Activated CD4-positive, alpha-beta T cell treated with anti-CD3 and anti-CD28 coated beads for 36 hours (primary cell): ENCODE measurements around the gene C9orf85. TPM values are rescaled to one million over a fixed set of nuclear protein-coding genes. Genes with fewer than 3 reads are reported as not detected.

Experiments
- ATAC-seq: fragments of 200-7000 bp; cut with Tn5 transposase; one replicate; pipeline ENCODE4 v1.10.0; 2021; ENCODE audit warnings: mild to moderate bottlenecking, moderate library complexity
- CTCF ChIA-PET: fragments of 350-600 bp; sonication (Branson Sonifier 250); formaldehyde crosslinking; loops from one replicate; lab custom pipeline; 2021; ENCODE audit warnings: antibody characterized with exemption; lab: Charles Lee
- POLR2A ChIA-PET: fragments of 350-600 bp; sonication (Branson Sonifier 250); formaldehyde crosslinking; loops from one replicate; lab custom pipeline; 2021; ENCODE audit warnings: antibody characterized with exemption, inconsistent platforms; lab: Charles Lee
- DNase-seq: peaks from one replicate; pipeline ENCODE4 v3.0.0-alpha.2; 2020
- H3K27ac Mint-ChIP-seq: one replicate; pipeline ENCODE4 v1.8.0; 2021; ENCODE audit warnings: mixed read lengths
- H3K27me3 Mint-ChIP-seq: one replicate; pipeline ENCODE4 v1.8.0; 2021; ENCODE audit warnings: mixed read lengths
- H3K36me3 Mint-ChIP-seq: one replicate; pipeline ENCODE4 v1.8.0; 2021; ENCODE audit warnings: low read depth, mixed read lengths
- H3K4me1 Mint-ChIP-seq: one replicate; pipeline ENCODE4 v1.8.0; 2021; ENCODE audit warnings: mixed read lengths
- H3K4me3 Mint-ChIP-seq: one replicate; pipeline ENCODE4 v1.8.0; 2021; ENCODE audit warnings: mild to moderate bottlenecking, moderate library complexity, mixed read lengths
- H3K9me3 Mint-ChIP-seq: one replicate; pipeline ENCODE4 v1.8.0; 2021; ENCODE audit warnings: low read depth, mixed read lengths
- intact Hi-C, 2 experiments: fragments of 100-400 bp; cut with DNase I in 1 of 2; cut with micrococcal nuclease in 1 of 2; formaldehyde crosslinking; loops; one replicate each; pipeline versions ENCODE4 v1.14.2 to v1.15.1; 2022 to 2024; cut with DNase I, micrococcal nuclease
- total RNA-seq, 2 experiments: library from RNA; stranded (reverse); gene quantifications; one replicate each; pipeline ENCODE4 v1.2.3, GENCODE V29; 2021

The C9orf85 gene
- total RNA-seq, 2 experiments from 2014 or later = 10.2 to 10.4 TPM

DNA sequence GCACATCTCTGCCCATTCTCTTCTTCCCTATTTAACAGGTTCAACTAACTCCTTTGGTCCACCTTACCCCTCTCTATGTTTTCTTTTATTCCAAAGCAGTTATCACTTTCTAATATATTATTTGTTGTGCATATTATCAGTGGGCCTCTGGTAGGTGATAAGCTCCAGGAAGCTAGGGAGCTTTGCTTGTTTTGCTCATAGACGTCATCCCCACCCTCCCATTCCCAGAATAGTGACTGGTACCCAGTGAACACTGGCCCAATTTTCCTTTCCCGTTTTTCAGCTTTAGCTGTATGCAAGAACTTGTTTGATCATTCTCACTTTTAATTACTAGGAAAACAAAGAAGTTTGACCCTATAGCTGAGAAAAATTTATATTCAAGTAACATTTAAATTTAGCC, 7.4 kb upstream of the C9orf85 start:
- Mint-ChIP-seq H3K27ac (no peak overlapping the region), H3K27me3 (no peaks in the 10 kb centered on the region), H3K4me3 (no peak overlapping the region), H3K9me3 (no peaks in the 10 kb centered on the region), H3K4me1 (peaks cover 56% of the 10 kb centered on the region), H3K36me3 (peaks cover 3% of the 10 kb centered on the region)
- ChIA-PET CTCF (interaction anchor here (0.7 to 0.9 kb wide), 2 partner anchors 51 to 141 kb away, joined by 3 read pairs; no protein-coding TSS in a partner anchor), POLR2A (interaction anchor here (0.7 kb wide), 1 partner anchor 17 kb away, joined by 3 read pairs; no protein-coding TSS in a partner anchor)
- intact Hi-C loops = loop anchor here (1.0 to 5.0 kb wide), 3 partner anchors 9 to 97 kb away; no protein-coding TSS in a partner anchor
- no peak for ATAC-seq
- DNase-seq = no peak

DNA sequence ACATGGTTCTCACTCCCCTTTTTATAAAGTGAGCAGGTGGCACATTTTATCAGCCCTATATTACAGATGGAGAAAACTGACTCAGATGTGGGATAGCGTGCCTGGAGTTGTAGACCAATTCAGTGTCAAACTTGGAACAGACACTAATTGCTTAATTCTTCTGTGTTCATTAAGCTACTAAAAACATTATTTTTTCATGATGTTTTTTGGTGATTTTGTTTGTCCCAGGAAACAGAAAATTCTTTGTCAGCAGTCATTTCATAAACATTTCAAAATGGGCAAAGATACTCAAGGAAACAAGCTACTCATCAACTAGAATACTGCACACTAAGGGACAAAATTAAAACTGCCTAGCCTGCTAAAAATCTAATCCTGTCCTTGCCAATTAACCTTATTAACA, 2.6 kb upstream of the C9orf85 start:
- DNase-seq = no peak
- Mint-ChIP-seq H3K4me3 (peak overlapping the region; percentile 98), H3K27ac (no peak overlapping the region), H3K36me3 (peaks cover 8% of the 10 kb centered on the region), H3K4me1 (peaks cover 50% of the 10 kb centered on the region), H3K9me3 (no peaks in the 10 kb centered on the region), H3K27me3 (no peaks in the 10 kb centered on the region)
- ChIA-PET POLR2A (no interaction called here), CTCF (no interaction called here)
- ATAC-seq = no peak
- intact Hi-C loops = no loop called here

DNA sequence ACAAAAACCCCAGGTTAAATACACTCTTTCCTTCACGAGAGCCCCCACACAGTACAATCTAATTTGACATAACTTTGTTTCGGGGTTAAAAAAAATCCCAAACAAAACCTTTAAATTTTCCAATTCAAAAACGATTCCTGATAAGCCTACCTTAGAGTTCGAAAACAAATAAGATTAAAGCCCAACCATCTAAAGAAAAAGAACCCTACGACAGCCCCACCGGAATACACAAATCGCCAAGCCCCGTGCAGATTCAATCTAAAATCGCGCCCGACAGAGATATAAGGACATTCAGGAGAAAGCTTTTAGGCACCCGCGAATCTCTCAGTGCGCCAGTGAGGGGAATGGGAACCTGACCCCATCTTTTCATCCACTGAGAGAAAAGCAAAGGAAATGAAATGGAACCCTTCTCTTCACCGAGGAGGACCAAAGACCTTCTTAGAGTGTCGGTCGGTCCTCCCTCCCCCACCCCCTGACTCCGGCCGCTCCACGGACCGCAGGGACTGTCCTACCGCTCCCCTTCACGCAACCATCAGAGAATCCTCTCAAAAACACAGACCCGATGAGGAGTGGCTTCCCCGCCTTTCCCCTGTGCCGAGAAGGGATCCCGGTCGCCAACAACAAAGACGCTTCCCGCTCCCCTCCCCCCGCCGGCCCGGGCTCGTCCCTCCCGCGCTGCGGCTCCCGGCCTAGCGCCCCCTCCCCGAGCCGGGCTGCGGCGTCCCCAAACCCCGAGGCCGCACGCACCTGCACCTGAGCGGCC, 1.4 kb upstream of the C9orf85 start:
- ATAC-seq = no peak
- H3K27ac Mint-ChIP-seq = peak overlapping the region; percentile 75
- H3K4me1 Mint-ChIP-seq = peaks cover 50% of the 10 kb centered on the region
- intact Hi-C loops = loop anchor here (1.0 to 10.0 kb wide), 11 partner anchors 8 to 1653 kb away; partner anchors contain the start of genes SMC5 (in 1 of the 2), TMC1 (in 1 of the 2) and ZFAND5 (in 1 of the 2)
- ChIA-PET CTCF (no interaction called here), POLR2A (interaction anchor here (1.0 to 1.9 kb wide), 3 partner anchors 9 to 453 kb away, joined by 3 to 10 read pairs (median 4); no protein-coding TSS in a partner anchor)
- H3K4me3 Mint-ChIP-seq = peak overlapping the region; percentile 98
- H3K27me3 Mint-ChIP-seq = no peaks in the 10 kb centered on the region
- peak; percentile 63 for DNase-seq
- H3K36me3 Mint-ChIP-seq = peaks cover 8% of the 10 kb centered on the region
- H3K9me3 Mint-ChIP-seq = no peaks in the 10 kb centered on the region

DNA sequence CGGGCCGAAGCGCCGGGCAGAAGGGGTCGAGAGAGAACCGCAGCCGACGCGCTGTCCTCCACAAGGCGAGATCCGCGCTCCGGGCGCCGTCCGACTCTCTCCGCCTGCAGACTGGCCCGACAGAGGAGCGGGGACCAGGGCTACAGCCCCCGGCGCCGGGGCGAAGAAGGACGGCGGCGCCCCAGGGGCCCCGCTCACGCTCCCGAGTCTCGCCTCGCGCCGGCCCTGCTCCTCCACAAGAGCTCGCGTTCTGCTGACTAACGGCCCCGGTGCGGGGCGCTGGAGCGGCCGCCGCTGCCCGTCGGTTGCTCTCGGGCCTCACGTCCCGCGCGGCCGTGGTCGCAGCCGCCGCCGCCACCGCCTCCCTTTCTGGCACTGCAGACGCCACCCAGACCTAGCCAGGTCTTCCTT, 784 bp upstream of the C9orf85 start:
- intact Hi-C loops = loop anchor here (1.0 to 10.0 kb wide), 16 partner anchors 8 to 1653 kb away; partner anchors contain the start of genes ZFAND5 (in 2 of the 2), CEMIP2 (in 1 of the 2), SMC5 (in 1 of the 2) and TMC1 (in 1 of the 2)
- no peaks in the 10 kb centered on the region for H3K27me3 Mint-ChIP-seq
- ATAC-seq (peak; percentile 3), DNase-seq (no peak)
- POLR2A ChIA-PET = interaction anchor here (0.7 to 1.9 kb wide), 7 partner anchors 9 to 453 kb away, joined by 3 to 10 read pairs (median 3); partner anchors contain the start of gene CEMIP2
- peak overlapping the region; percentile 98 for H3K4me3 Mint-ChIP-seq
- no peaks in the 10 kb centered on the region for H3K9me3 Mint-ChIP-seq
- H3K27ac Mint-ChIP-seq = peak overlapping the region; percentile 94
- CTCF ChIA-PET = interaction anchor here (0.6 to 1.5 kb wide), 6 partner anchors 9 to 142 kb away, joined by 3 to 4 read pairs (median 3); no protein-coding TSS in a partner anchor
- peaks cover 8% of the 10 kb centered on the region for H3K36me3 Mint-ChIP-seq
- H3K4me1 Mint-ChIP-seq = peaks cover 55% of the 10 kb centered on the region

- ChIA-PET POLR2A (interaction anchor here (1.9 kb wide), 1 partner anchor 145 kb away, joined by 10 read pairs; no protein-coding TSS in a partner anchor), CTCF (interaction anchor here (1.5 to 1.6 kb wide), 2 partner anchors 18 to 93 kb away, joined by 3 read pairs; no protein-coding TSS in a partner anchor)
- H3K27me3 Mint-ChIP-seq = no peaks in the 10 kb centered on the region
- H3K36me3 Mint-ChIP-seq = peaks cover 5% of the 10 kb centered on the region
- peaks cover 60% of the 10 kb centered on the region for H3K4me1 Mint-ChIP-seq
- no peaks in the 10 kb centered on the region for H3K9me3 Mint-ChIP-seq
- H3K4me3 Mint-ChIP-seq = peak overlapping the region; percentile 98
- intact Hi-C loops = loop anchor here (1.0 to 10.0 kb wide), 15 partner anchors 53 to 1655 kb away; partner anchors contain the start of genes ZFAND5 (in 2 of the 2), CEMIP2 (in 1 of the 2), SMC5 (in 1 of the 2) and TMC1 (in 1 of the 2)
- ATAC-seq (no peak), DNase-seq (no peak)
- peak overlapping the region; percentile 94 for H3K27ac Mint-ChIP-seq
These were observed 483 bp downstream of the C9orf85 start for GRCh38 chr9:71911908-71912335.

GRCh38 chr9:71915495-71915894, 4.1 kb downstream of the C9orf85 start:
- Mint-ChIP-seq H3K9me3 (no peaks in the 10 kb centered on the region), H3K36me3 (peaks cover 9% of the 10 kb centered on the region), H3K27me3 (no peaks in the 10 kb centered on the region), H3K4me3 (no peak overlapping the region), H3K4me1 (peaks cover 51% of the 10 kb centered on the region), H3K27ac (no peak overlapping the region)
- ATAC-seq = no peak
- ChIA-PET CTCF (interaction anchor here (0.7 to 3.6 kb wide), 5 partner anchors 10 to 1658 kb away, joined by 3 to 9 read pairs (median 3); no protein-coding TSS in a partner anchor), POLR2A (interaction anchor here (0.6 kb wide), 1 partner anchor 542 kb away, joined by 5 read pairs; no protein-coding TSS in a partner anchor)
- intact Hi-C loops = loop anchor here in 1 of 2 experiments (10.0 kb wide), 3 partner anchors 609 to 1351 kb away; partner anchors contain the start of gene TMC1
- no peak for DNase-seq

DNA sequence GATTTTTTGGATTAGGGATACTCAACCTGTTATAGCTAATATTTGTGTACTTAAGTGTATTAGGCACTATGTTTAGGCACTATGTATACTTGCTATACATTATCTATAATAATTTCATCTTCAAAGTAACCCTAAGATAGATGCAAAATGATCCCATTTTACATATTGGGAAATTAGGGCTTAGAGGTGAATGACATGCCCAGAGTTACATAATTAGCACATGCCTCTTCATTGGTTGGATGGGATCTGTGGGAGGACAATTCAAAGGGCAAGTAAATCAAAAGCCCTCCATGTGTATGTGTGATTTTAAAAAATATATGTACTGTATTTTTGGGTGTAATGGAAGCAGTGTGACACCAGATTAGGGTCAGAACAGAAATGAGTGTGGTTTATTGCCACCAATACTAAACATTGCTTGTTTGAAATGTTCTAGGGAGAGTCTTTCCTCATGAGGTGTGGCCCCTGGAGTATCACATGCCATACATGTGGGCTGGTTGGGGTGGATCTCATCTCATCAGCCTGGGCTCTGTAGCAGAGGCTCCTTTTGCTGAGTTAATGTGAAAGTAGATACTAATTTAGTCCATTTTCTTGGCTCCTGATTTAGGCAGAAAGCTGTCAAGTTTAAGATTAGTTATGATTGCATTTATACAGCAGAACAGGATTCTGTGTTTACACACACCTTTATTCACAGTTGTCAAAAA, 5.5 kb downstream of the C9orf85 start:
- H3K4me1 Mint-ChIP-seq = peaks cover 46% of the 10 kb centered on the region
- no peaks in the 10 kb centered on the region for H3K9me3 Mint-ChIP-seq
- DNase-seq (peak; percentile 55), ATAC-seq (peak; percentile 93)
- intact Hi-C loops = loop anchor here in 1 of 2 experiments (10.0 kb wide), 3 partner anchors 608 to 1352 kb away; partner anchors contain the start of gene TMC1
- H3K27ac Mint-ChIP-seq = peak overlapping the region; percentile 19
- ChIA-PET CTCF (interaction anchor here (1.0 to 2.2 kb wide), 3 partner anchors 9 to 110 kb away, joined by 3 to 5 read pairs (median 3); no protein-coding TSS in a partner anchor), POLR2A (no interaction called here)
- no peaks in the 10 kb centered on the region for H3K27me3 Mint-ChIP-seq
- H3K4me3 Mint-ChIP-seq = no peak overlapping the region
- H3K36me3 Mint-ChIP-seq = peaks cover 5% of the 10 kb centered on the region

GRCh38 chr9:71918419-71918818, 7.0 kb downstream of the C9orf85 start:
- Mint-ChIP-seq H3K9me3 (no peaks in the 10 kb centered on the region), H3K27ac (no peak overlapping the region), H3K4me1 (peaks cover 39% of the 10 kb centered on the region), H3K27me3 (no peaks in the 10 kb centered on the region), H3K36me3 (peaks cover 13% of the 10 kb centered on the region), H3K4me3 (no peak overlapping the region)
- POLR2A ChIA-PET = no interaction called here
- no peak for DNase-seq
- ATAC-seq = no peak
- intact Hi-C loops = loop anchor here in 1 of 2 experiments (10.0 kb wide), 3 partner anchors 606 to 1354 kb away; partner anchors contain the start of gene TMC1
- CTCF ChIA-PET = interaction anchor here (0.6 kb wide), 1 partner anchor 107 kb away, joined by 3 read pairs; no protein-coding TSS in a partner anchor

DNA sequence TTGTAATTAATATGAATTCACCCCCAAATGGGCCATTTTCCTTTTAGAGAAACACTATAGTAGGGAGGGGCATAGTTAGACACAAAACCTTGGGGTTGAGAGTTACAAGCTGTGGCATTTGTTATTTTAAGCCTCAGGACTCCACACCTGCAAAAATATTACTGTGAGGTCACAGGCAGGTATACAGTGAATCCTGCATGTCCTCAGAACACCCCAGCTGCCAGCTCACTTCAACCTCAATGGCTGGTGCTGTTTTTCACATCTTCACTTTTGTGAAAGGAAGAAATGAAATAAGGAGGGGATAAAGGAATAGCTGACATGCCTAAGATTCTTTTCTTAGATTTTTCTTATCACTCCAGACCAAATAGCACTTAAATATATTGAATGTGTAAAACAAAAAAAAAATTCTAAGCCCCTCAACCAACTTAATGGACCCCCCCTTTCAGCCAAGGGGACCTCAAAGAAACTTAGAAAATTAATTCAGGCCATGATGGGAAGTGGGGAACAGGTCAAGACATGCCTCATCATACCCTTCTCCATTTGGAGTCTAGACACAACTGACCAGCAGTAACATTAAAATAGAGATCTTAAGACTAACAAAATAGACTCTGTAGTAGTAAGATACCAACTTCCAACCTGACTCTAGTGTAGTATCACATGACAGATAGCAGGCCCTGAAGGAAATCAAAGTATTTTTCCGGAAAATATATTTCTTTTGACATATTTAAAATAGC, 9.2 kb downstream of the C9orf85 start:
- no peak overlapping the region for H3K27ac Mint-ChIP-seq
- ChIA-PET CTCF (no interaction called here), POLR2A (no interaction called here)
- no peak overlapping the region for H3K4me3 Mint-ChIP-seq
- H3K4me1 Mint-ChIP-seq = peaks cover 22% of the 10 kb centered on the region
- peaks cover 19% of the 10 kb centered on the region for H3K36me3 Mint-ChIP-seq
- H3K9me3 Mint-ChIP-seq = no peaks in the 10 kb centered on the region
- ATAC-seq = no peak
- no peaks in the 10 kb centered on the region for H3K27me3 Mint-ChIP-seq
- DNase-seq = no peak
- intact Hi-C loops = no loop called here

DNA sequence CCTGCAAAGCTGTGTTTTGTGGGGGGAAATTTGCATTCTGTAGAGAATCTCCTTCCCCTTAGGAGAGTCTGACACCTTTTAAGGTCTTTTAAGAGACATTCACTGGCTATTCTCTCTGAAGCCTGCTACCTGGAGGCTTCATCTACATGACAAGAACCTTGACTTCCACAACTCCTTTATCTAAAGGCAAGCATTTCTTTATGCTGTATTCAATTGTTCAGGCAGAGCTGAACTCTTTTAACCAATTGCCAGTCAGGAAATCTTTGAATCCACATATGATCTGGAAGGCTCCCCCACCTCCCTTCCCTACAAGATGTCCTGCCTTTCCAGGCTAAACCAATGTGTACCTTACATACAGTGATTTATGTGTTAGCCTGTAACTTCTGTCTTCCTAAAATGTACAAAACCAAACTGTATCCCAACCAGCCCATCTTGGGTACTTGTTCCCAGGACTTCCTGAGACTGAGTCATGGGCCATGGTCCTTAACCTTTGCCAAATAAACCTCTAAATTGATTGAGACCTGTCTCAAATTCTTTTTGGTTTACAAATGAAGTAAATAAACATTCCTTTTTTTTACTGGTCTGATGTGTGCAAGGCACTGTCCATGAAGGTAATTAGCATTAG, 9.9 kb downstream of the C9orf85 start:
- ChIA-PET CTCF (no interaction called here), POLR2A (no interaction called here)
- no peaks in the 10 kb centered on the region for H3K27me3 Mint-ChIP-seq
- H3K4me1 Mint-ChIP-seq = peaks cover 18% of the 10 kb centered on the region
- H3K9me3 Mint-ChIP-seq = no peaks in the 10 kb centered on the region
- DNase-seq (no peak), ATAC-seq (no peak)
- H3K27ac Mint-ChIP-seq = no peak overlapping the region
- no peak overlapping the region for H3K4me3 Mint-ChIP-seq
- H3K36me3 Mint-ChIP-seq = peaks cover 19% of the 10 kb centered on the region
- intact Hi-C loops = no loop called here
